ENCODE data around the gene HOXB9. TPM values are rescaled to one million over a fixed set of nuclear protein-coding genes. Genes with fewer than 3 reads are reported as not detected.
A peak's percentile ranks its signal among the peaks of the same experiment; 100 is the strongest.

Gene HOXB9
- total RNA-seq, 3 donors from 2014 or later, result 40.1 to 78.4 (median 41.5) TPM

- TF ChIP-seq CTCF (IDR thresholded peaks at IDR 0.05), result no peak
- DNase-seq, result peak in 2 of 3 donors; percentile 37 to 49
- intact Hi-C loops (cut with DNase I, micrococcal nuclease), result loop anchor here in 1 of 2 donors (10.0 kb wide), 1 partner anchor 286 kb away; no protein-coding TSS in a partner anchor
- H3K9me3 ChIP-seq, result no peaks in the 10 kb centered on the region
- peak; percentile 0 for ATAC-seq
- no peaks in the 10 kb centered on the region for H3K36me3 ChIP-seq (ENCODE audit: low read depth)
- H3K4me3 ChIP-seq, result no peak overlapping the region
- H3K4me1 ChIP-seq (ENCODE audit: low read depth), result peaks cover 47% of the 10 kb centered on the region
These were observed 5.6 kb downstream of the HOXB9 start for GRCh38 chr17:48620461-48621139.

GRCh38 chr17:48619826-48620449 lies 6.2 kb downstream of the HOXB9 start:
- Histone ChIP-seq H3K4me3 (no peak overlapping the region), H3K36me3 (ENCODE audit: low read depth) (no peaks in the 10 kb centered on the region), H3K9me3 (no peaks in the 10 kb centered on the region), H3K4me1 (ENCODE audit: low read depth) (peaks cover 40% of the 10 kb centered on the region)
- peak; percentile 1 for ATAC-seq
- peak in 1 of 3 donors; percentile 53 for DNase-seq
- intact Hi-C loops (cut with DNase I, micrococcal nuclease), result loop anchor here (5.0 to 10.0 kb wide), 2 partner anchors 283 to 285 kb away; no protein-coding TSS in a partner anchor
- TF ChIP-seq CTCF (IDR thresholded peaks at IDR 0.05), result no peak

- peak; percentile 96 for TF ChIP-seq CTCF (IDR thresholded peaks at IDR 0.05)
- DNase-seq, result peak; percentile 91 to 97 (median 94)
- Histone ChIP-seq H3K4me3 (no peak overlapping the region), H3K36me3 (ENCODE audit: low read depth) (no peaks in the 10 kb centered on the region), H3K4me1 (ENCODE audit: low read depth) (peaks cover 44% of the 10 kb centered on the region), H3K9me3 (no peaks in the 10 kb centered on the region)
- peak; percentile 75 for ATAC-seq
- intact Hi-C loops (cut with DNase I, micrococcal nuclease), result loop anchor here in 1 of 2 donors (5.0 kb wide), 1 partner anchor 281 kb away; no protein-coding TSS in a partner anchor
These were observed 7.8 kb downstream of the HOXB9 start for GRCh38 chr17:48618256-48618896.

- Histone ChIP-seq H3K4me1 (ENCODE audit: low read depth) (peaks cover 47% of the 10 kb centered on the region), H3K9me3 (no peaks in the 10 kb centered on the region), H3K36me3 (ENCODE audit: low read depth) (no peaks in the 10 kb centered on the region), H3K4me3 (no peak overlapping the region)
- ATAC-seq (no peak), DNase-seq (peak in 2 of 3 donors; percentile 57 to 71)
- no peak for TF ChIP-seq CTCF (IDR thresholded peaks at IDR 0.05)
- intact Hi-C loops (cut with DNase I, micrococcal nuclease), result loop anchor here in 1 of 2 donors (5.0 kb wide), 1 partner anchor 280 kb away; no protein-coding TSS in a partner anchor
These were observed 8.5 kb downstream of the HOXB9 start for GRCh38 chr17:48617471-48618255.
